A673 (cell line): ENCODE data around the gene PPP1R7. TPM values are rescaled to one million over a fixed set of nuclear protein-coding genes. Genes with fewer than 3 reads are reported as not detected.

ENCODE experiments used
- BruUV-seq: library from RNA; stranded (reverse); fragments of 400-500 nt; replicated peaks from 2 replicates; lab custom pipeline; 2021; lab: Mats Ljungman, UMichigan
- CTCF ChIA-PET: fragments of 300-600 bp; sonication (Branson Sonifier 250); formaldehyde crosslinking; loops from one replicate; lab custom pipeline; 2022; ENCODE audit warnings: antibody characterized with exemption; lab: Charles Lee
- POLR2A ChIA-PET: fragments of 300-600 bp; sonication (Branson Sonifier 250); formaldehyde crosslinking; loops from one replicate; lab custom pipeline; 2022; ENCODE audit warnings: antibody characterized with exemption; ENCODE audit not compliant: low non-redundant PET; lab: Charles Lee
- DNase-seq: peaks from one replicate; pipeline ENCODE4 v3.0.0-alpha.2; 2015; ENCODE audit warnings: low spot score
- H3K27ac ChIP-seq: fragments of 200-600 bp; sonication (generic); 2 replicates; pipeline ENCODE4 v1.5.1; 2016; ENCODE audit warnings: mixed run types, low read depth, mild to moderate bottlenecking, mixed read lengths, antibody characterized with exemption, low read length; ENCODE audit not compliant: poor library complexity, severe bottlenecking
- H3K27me3 ChIP-seq: fragments of 200-600 bp; sonication (generic); replicated peaks from 2 replicates; pipeline ENCODE4 v1.6.1; 2017; ENCODE audit warnings: mixed run types, low read depth, mild to moderate bottlenecking, mixed read lengths, antibody characterized with exemption, low read length; ENCODE audit not compliant: insufficient read depth, poor library complexity
- H3K36me3 ChIP-seq: fragments of 200-600 bp; sonication (generic); 2 replicates; pipeline ENCODE4 v1.6.1; 2016; ENCODE audit warnings: mixed run types, mild to moderate bottlenecking, mixed read lengths, antibody characterized with exemption, low read length; ENCODE audit not compliant: insufficient read depth, poor library complexity, severe bottlenecking
- H3K4me1 ChIP-seq: fragments of 200-600 bp; sonication (generic); 2 replicates; pipeline ENCODE4 v1.6.1; 2017; ENCODE audit warnings: mixed run types, mild to moderate bottlenecking, mixed read lengths, antibody characterized with exemption, low read length; ENCODE audit not compliant: insufficient read depth, poor library complexity, severe bottlenecking
- H3K4me3 ChIP-seq: fragments of 200-600 bp; sonication (generic); 2 replicates; pipeline ENCODE4 v1.5.1; 2016; ENCODE audit warnings: low read depth, mixed run types, mild to moderate bottlenecking, mixed read lengths, low read length; ENCODE audit not compliant: poor library complexity, severe bottlenecking
- H3K9me3 ChIP-seq: fragments of 200-600 bp; sonication (generic); 2 replicates; pipeline ENCODE4 v1.6.1; 2016; ENCODE audit warnings: mixed run types, low read depth, mild to moderate bottlenecking, mixed read lengths, antibody characterized with exemption, low read length; ENCODE audit not compliant: poor library complexity, severe bottlenecking
- EZH2 ChIP-seq: fragments of 200-600 bp; sonication (generic); IDR thresholded peaks from 2 replicates; pipeline ENCODE4 v1.6.1; 2017; ENCODE audit warnings: borderline replicate concordance, low read depth, mild to moderate bottlenecking, mixed read lengths, antibody characterized with exemption, low read length; ENCODE audit not compliant: poor library complexity, severe bottlenecking
- intact Hi-C: fragments of 100-400 bp; cut with micrococcal nuclease; formaldehyde crosslinking; loops from one replicate; pipeline ENCODE4 v1.10.0; 2022; ENCODE audit not compliant: unreplicated experiment
- total RNA-seq: library from RNA; stranded (reverse); gene quantifications from 2 replicates; pipeline ENCODE4 v1.2.3, GENCODE V29; 2021
- TF ChIP-seq, protein P1 (sequence below): fragments of 300-800, 200-600 bp; sonication (generic); conservative IDR thresholded peaks from 2 replicates; pipeline ENCODE4 v1.5.1; 2017; ENCODE audit warnings: low read depth, mild to moderate bottlenecking, antibody characterized with exemption, low read length, moderate library complexity, mixed read lengths

The PPP1R7 gene
- total RNA-seq, 1 experiment from 2014 or later: 70.7 TPM

DNA sequence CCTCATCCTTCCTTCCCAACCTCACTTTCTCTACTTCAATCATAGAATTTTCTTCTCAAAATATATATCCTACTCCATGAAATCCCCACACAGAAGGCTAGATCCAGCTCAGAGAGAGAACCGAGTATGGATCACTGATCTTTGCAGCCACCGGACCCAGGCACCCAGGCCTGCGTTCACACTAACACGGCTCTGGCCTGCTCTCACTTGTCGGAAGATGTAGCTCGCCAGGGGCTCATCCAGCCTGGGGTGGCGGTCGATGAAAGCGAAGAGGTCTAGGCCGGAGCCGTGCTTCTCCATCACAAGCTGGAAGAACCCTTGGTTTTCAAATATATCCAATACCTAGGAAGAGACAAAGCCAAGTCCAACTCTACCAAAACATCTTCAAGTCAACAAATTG is 35.4 kb upstream of the PPP1R7 start:
- no TSS peak for BruUV-seq
- ChIA-PET CTCF (no interaction called here), POLR2A (no interaction called here)
- Histone ChIP-seq H3K4me3 (no peak overlapping the region), H3K9me3 (no peaks in the 10 kb centered on the region), H3K36me3 (peaks cover 15% of the 10 kb centered on the region), H3K27me3 (no peaks in the 10 kb centered on the region), H3K27ac (no peak overlapping the region), H3K4me1 (no peaks in the 10 kb centered on the region)
- no peak for DNase-seq
- TF ChIP-seq, protein P1, sequence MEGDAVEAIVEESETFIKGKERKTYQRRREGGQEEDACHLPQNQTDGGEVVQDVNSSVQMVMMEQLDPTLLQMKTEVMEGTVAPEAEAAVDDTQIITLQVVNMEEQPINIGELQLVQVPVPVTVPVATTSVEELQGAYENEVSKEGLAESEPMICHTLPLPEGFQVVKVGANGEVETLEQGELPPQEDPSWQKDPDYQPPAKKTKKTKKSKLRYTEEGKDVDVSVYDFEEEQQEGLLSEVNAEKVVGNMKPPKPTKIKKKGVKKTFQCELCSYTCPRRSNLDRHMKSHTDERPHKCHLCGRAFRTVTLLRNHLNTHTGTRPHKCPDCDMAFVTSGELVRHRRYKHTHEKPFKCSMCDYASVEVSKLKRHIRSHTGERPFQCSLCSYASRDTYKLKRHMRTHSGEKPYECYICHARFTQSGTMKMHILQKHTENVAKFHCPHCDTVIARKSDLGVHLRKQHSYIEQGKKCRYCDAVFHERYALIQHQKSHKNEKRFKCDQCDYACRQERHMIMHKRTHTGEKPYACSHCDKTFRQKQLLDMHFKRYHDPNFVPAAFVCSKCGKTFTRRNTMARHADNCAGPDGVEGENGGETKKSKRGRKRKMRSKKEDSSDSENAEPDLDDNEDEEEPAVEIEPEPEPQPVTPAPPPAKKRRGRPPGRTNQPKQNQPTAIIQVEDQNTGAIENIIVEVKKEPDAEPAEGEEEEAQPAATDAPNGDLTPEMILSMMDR: no peak
- TF ChIP-seq EZH2: no peak
- intact Hi-C loops: no loop called here

DNA sequence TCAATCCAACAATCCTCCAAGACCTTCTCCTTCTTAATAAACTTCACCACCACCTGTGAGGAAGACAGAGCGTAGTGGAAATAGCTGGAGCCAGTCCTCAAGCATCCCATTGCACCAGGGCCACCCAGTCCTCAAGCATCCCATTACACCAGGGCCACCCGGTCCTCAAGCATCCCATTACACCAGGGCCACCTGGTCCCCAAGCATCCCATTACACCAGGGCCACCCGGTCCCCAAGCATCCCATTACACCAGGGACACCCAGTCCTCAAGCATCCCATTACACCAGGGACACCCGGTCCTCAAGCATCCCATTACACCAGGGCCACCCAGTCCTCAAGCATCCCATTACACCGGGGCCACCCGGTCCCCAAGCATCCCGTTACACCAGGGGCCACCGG is 34.9 kb upstream of the PPP1R7 start:
- H3K4me3 ChIP-seq: no peak overlapping the region
- DNase-seq: no peak
- no peaks in the 10 kb centered on the region for H3K9me3 ChIP-seq
- ChIA-PET CTCF (no interaction called here), POLR2A (no interaction called here)
- intact Hi-C loops: no loop called here
- no peak for TF ChIP-seq EZH2
- TF ChIP-seq, protein P1: no peak
- no peaks in the 10 kb centered on the region for H3K27me3 ChIP-seq
- H3K36me3 ChIP-seq: peaks cover 15% of the 10 kb centered on the region
- no peaks in the 10 kb centered on the region for H3K4me1 ChIP-seq
- no peak overlapping the region for H3K27ac ChIP-seq
- BruUV-seq: no TSS peak

DNA sequence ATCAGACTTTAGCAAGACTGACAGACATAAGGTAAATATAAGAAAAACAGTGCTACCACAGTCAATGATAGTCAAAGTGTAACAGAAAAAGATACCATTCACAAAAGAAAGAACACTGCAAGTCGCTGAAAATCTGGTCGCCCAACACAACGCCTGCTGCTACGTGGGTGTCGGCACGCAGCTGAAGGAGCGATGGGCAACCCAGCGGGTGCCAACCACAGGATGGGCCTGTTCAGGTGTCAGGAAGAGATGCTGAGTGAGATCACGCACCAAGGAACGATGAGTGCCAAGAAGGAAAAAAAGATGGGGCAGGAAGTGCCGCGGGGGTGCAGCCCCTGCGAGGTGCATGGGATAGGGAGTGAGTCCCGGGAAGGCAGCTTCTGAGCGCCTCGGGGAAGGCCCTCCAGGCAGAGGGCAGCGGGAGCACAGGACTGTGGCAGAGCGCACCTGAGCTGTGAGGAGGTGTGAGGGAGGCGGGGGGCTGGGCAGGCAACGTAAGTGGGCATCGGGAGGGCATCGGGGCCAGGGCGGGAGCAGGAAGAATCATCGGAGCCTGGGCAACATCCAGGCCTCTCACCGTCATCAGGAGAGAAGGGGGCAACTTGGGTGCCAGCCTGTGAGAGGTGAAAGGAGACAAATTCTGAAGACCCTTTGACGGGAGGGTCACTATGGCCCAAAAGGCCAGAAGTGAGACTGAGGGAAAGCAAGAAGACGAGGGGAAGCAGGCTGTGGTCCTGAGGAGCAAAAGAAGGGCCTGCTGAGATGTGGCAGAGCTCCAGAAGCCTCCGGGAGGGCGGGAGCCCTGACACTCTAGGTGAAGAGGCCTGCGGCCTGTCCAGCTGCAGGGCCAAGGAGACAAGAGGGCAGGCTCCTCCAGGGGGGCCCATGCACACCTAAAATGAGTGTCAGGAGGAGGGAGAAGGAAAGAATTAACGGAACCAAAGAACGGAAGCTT is 33.4 kb upstream of the PPP1R7 start:
- no peaks in the 10 kb centered on the region for H3K27me3 ChIP-seq
- H3K27ac ChIP-seq: no peak overlapping the region
- CTCF ChIA-PET: no interaction called here
- H3K9me3 ChIP-seq: no peaks in the 10 kb centered on the region
- no TSS peak for BruUV-seq
- H3K36me3 ChIP-seq: peaks cover 23% of the 10 kb centered on the region
- POLR2A ChIA-PET: no interaction called here
- intact Hi-C loops: no loop called here
- no peak overlapping the region for H3K4me3 ChIP-seq
- DNase-seq: no peak
- TF ChIP-seq, protein P1: no peak
- TF ChIP-seq EZH2: no peak
- no peaks in the 10 kb centered on the region for H3K4me1 ChIP-seq
